SU-DHL-6 (cell line): ENCODE results near the gene CLPTM1L.
"Not testable (repeated sequence)": the region's sequence is repeated elsewhere in the genome, so short reads cannot be mapped to it uniquely, and the experiment has no call there.

Experiments
- H2AFZ ChIP-seq: fragments of 200-600 bp; sonication (generic); 2 replicates; pipeline ENCODE4 v1.6.1; 2014; ENCODE audit warnings: low read depth, mild to moderate bottlenecking, moderate library complexity, mixed read lengths, antibody characterized with exemption, low read length; ENCODE audit not compliant: severe bottlenecking
- H3F3A ChIP-seq: fragments of 200-600 bp; shearing (Covaris generic); 2 replicates; pipeline ENCODE4 v1.6.0; 2016; ENCODE audit warnings: antibody characterized with exemption, mild to moderate bottlenecking; ENCODE audit not compliant: insufficient read depth
- H3K27ac ChIP-seq: fragments of 200-600 bp; sonication (generic); 2 replicates; pipeline ENCODE4 v1.5.1; 2016; ENCODE audit warnings: low read depth, mild to moderate bottlenecking, low read length, moderate library complexity, mixed read lengths
- H3K27me3 ChIP-seq: fragments of 200-600 bp; sonication (generic), shearing (Covaris generic); 2 replicates; pipeline ENCODE4 v1.6.0; 2014; ENCODE audit warnings: mild to moderate bottlenecking, low read length
- H3K36me3 ChIP-seq: fragments of 200-600 bp; sonication (generic); 2 replicates; pipeline ENCODE4 v1.6.1; 2014; ENCODE audit warnings: mild to moderate bottlenecking, low read length, mixed read lengths
- H3K4me2 ChIP-seq: fragments of 300-600, 200-600 bp; shearing (Covaris generic), sonication (generic); 2 replicates; pipeline ENCODE4 v1.6.0; 2014; ENCODE audit warnings: low read length, low read depth, mild to moderate bottlenecking; ENCODE audit not compliant: poor library complexity, severe bottlenecking
- H3K4me3 ChIP-seq: fragments of 200-600 bp; sonication (generic); 2 replicates; pipeline ENCODE4 v1.5.1; 2014; ENCODE audit warnings: antibody characterized with exemption, low read length, mild to moderate bottlenecking, mixed read lengths; ENCODE audit not compliant: insufficient read depth, poor library complexity, severe bottlenecking
- H3K79me2 ChIP-seq: fragments of 200-600 bp; sonication (generic); 2 replicates; pipeline ENCODE4 v1.6.1; 2014; ENCODE audit warnings: mild to moderate bottlenecking, low read length, moderate library complexity; ENCODE audit not compliant: insufficient read depth
- H3K9ac ChIP-seq: fragments of 200-600 bp; sonication (generic); 2 replicates; pipeline ENCODE4 v1.7.0; 2014; ENCODE audit warnings: mild to moderate bottlenecking, low read length
- H3K9me2 ChIP-seq: fragments of 200-600 bp; sonication (generic); replicated peaks from 2 replicates; pipeline ENCODE4 v1.6.1; 2014; ENCODE audit warnings: low read length; ENCODE audit not compliant: insufficient read depth
- H3K9me3 ChIP-seq: fragments of 200-600 bp; sonication (generic); 2 replicates; pipeline ENCODE4 v1.6.1; 2014; ENCODE audit warnings: low read length, mixed read lengths; ENCODE audit not compliant: insufficient read depth
- H4K20me1 ChIP-seq: fragments of 200-600 bp; sonication (generic); 2 replicates; pipeline ENCODE4 v1.6.1; 2014; ENCODE audit warnings: low read depth, mild to moderate bottlenecking, antibody characterized with exemption, low read length, moderate library complexity, mixed read lengths
- EZH2phosphoT487 ChIP-seq: fragments of 200-600 bp; sonication (generic), shearing (Covaris generic); conservative IDR thresholded peaks from 2 replicates; pipeline ENCODE4 v1.6.1; 2018; ENCODE audit warnings: mild to moderate bottlenecking, antibody characterized with exemption, low read length, moderate library complexity, mixed read lengths
- TF ChIP-seq, protein P1 (sequence below): fragments of 200-600 bp; sonication (generic); IDR thresholded peaks from one replicate; pipeline ENCODE4 v1.5.1; 2017; ENCODE audit warnings: antibody characterized with exemption, mild to moderate bottlenecking, low read length, moderate library complexity; ENCODE audit not compliant: insufficient read depth, poor library complexity, severe bottlenecking

The CLPTM1L gene

DNA sequence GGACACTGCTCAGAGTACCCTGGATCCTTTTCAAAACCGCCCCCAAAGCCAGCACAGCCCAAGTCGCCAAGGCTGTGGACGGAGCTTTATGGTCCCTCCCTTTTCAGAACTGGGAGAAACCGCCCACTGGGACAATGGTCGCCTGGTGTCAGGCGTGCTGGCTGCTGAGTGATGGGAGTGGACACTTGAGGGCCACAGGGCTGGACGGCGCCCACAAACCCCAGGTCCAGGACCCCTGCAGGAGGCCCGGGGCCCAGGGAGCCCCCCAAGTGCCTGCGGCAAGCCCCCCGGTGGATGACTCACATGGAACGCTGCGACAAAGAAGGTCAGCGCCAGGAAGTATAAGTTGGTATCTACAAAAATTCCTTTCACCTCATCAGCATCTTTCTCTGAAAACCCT, 10.9 kb downstream of the CLPTM1L start:
- peaks cover 9% of the 10 kb centered on the region; the same call in 1 of the 2 replicates for H4K20me1 ChIP-seq
- H3K36me3 ChIP-seq, result peaks cover 14% of the 10 kb centered on the region; the same call in 1 of the 2 replicates

DNA sequence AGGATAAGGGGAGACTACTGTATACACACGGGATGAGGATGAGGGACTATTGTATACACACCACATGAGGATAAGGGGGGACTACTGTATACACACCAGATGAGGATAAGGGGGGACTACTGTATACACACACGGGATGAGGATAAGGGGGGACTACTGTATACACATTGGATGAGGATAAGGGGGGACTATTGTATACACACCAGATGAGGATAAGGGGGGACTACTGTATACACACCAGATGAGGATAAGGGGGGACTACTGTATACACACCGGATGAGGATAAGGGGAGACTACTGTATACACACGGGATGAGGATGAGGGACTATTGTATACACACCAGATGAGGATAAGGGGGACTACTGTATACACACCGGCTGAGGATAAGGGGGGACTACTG, 11.6 kb downstream of the CLPTM1L start:
- H3K27ac ChIP-seq, H3K9ac ChIP-seq, H3K4me3 ChIP-seq, H3K9me2 ChIP-seq, H2AFZ ChIP-seq, H3K9me3 ChIP-seq, H3K27me3 ChIP-seq, H3K4me2 ChIP-seq: not testable (repeated sequence)
- Histone ChIP-seq H3K79me2 (peaks cover 84% of the 10 kb centered on the region), H4K20me1 (peaks cover 15% of the 10 kb centered on the region; the same call in 1 of the 2 replicates), H3F3A (peaks cover 16% of the 10 kb centered on the region), H3K36me3 (peaks cover 14% of the 10 kb centered on the region; the same call in 1 of the 2 replicates)

More for the DNA sequence above, 10.9 kb downstream of the CLPTM1L start:
- TF ChIP-seq, protein P1, sequence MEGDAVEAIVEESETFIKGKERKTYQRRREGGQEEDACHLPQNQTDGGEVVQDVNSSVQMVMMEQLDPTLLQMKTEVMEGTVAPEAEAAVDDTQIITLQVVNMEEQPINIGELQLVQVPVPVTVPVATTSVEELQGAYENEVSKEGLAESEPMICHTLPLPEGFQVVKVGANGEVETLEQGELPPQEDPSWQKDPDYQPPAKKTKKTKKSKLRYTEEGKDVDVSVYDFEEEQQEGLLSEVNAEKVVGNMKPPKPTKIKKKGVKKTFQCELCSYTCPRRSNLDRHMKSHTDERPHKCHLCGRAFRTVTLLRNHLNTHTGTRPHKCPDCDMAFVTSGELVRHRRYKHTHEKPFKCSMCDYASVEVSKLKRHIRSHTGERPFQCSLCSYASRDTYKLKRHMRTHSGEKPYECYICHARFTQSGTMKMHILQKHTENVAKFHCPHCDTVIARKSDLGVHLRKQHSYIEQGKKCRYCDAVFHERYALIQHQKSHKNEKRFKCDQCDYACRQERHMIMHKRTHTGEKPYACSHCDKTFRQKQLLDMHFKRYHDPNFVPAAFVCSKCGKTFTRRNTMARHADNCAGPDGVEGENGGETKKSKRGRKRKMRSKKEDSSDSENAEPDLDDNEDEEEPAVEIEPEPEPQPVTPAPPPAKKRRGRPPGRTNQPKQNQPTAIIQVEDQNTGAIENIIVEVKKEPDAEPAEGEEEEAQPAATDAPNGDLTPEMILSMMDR, result no peak
- TF ChIP-seq EZH2phosphoT487, result no peak
- Histone ChIP-seq H3K27me3 (no peaks in the 10 kb centered on the region), H3K9ac (no peak overlapping the region), H3K4me2 (no peak overlapping the region), H3K4me3 (no peak overlapping the region), H2AFZ (no peak overlapping the region), H3K9me3 (no peaks in the 10 kb centered on the region), H3F3A (peaks cover 16% of the 10 kb centered on the region), H3K9me2 (no peaks in the 10 kb centered on the region), H3K27ac (no peak overlapping the region), H3K79me2 (peaks cover 79% of the 10 kb centered on the region)

DNA sequence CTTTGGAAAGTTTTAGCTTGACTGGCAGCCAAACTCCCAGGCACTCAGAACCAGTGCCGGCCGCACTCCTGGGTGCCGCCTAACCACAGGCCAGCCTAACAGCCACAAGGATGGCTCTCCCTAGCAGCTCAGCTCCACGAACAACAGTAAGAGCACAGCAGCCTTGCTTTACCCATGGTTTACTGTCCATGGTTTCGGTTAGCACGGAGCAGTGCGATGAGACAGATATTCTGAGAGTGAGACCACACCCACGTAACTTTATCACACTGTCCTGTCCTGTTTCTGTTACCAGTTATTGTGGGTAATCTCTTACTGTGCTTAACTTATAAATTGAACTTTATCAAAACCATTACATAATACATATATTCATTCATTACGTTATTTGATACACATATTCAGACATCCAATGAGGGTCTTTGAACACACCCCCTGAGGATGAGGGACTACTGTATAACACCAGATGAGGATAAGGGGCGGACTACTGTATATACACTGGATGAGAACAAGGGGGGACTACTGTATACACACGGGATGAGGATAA, 12.4 kb downstream of the CLPTM1L start:
- Histone ChIP-seq H3K4me3 (no peak overlapping the region), H3K4me2 (no peak overlapping the region), H3K9me2 (no peaks in the 10 kb centered on the region), H3K27ac (no peak overlapping the region), H3K36me3 (peaks cover 14% of the 10 kb centered on the region; the same call in 1 of the 2 replicates), H3K27me3 (no peaks in the 10 kb centered on the region), H2AFZ (no peak overlapping the region), H3K9me3 (no peaks in the 10 kb centered on the region), H3K79me2 (peaks cover 79% of the 10 kb centered on the region), H4K20me1 (peaks cover 15% of the 10 kb centered on the region; the same call in 1 of the 2 replicates), H3K9ac (no peak overlapping the region), H3F3A (peaks cover 16% of the 10 kb centered on the region)
- TF ChIP-seq EZH2phosphoT487, result no peak
- TF ChIP-seq, protein P1, result no peak

DNA sequence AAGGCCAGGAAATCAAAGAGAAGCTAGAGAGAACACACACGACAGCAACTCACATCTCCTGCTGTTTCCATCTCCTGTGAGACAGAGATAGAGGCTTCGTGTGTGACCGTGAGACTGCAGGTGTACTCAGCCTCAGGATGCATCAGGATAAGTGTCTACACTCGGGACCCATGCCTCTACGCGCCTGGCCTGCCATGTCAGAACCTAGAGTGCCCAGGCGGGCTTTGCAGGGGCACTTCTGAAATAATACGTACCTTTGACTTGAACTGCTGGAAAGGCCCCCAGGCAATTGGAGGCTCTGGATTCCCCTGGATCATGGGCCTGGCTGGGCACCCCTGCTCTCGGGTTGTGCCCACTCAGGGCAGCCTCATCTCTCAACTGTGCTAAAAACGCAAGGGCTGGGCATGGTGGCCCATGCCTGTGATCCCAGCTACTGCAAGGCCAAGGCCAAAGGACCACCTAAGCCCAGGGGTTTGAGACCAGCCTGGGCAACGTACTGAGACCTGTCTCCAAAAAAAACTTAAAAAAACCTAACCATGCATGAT, 13.0 kb downstream of the CLPTM1L start:
- no peak for TF ChIP-seq EZH2phosphoT487
- TF ChIP-seq, protein P1, result no peak
- Histone ChIP-seq H3K9ac (no peak overlapping the region), H3K36me3 (peaks cover 11% of the 10 kb centered on the region; the same call in 1 of the 2 replicates), H3K9me3 (no peaks in the 10 kb centered on the region), H3K4me2 (no peak overlapping the region), H3K9me2 (no peaks in the 10 kb centered on the region), H2AFZ (no peak overlapping the region), H3K4me3 (no peak overlapping the region), H3K27ac (no peak overlapping the region), H3F3A (peaks cover 12% of the 10 kb centered on the region), H3K27me3 (no peaks in the 10 kb centered on the region), H3K79me2 (peaks cover 73% of the 10 kb centered on the region), H4K20me1 (peaks cover 15% of the 10 kb centered on the region; the same call in 1 of the 2 replicates)
